NCI-H1436 treated with DMSO at 0.1 percent for 48 hours (cell line): ENCODE results near the gene CHD9.

Source experiments
- DNase-seq: peaks from one replicate; lab custom pipeline; 2025; lab: John Stamatoyannopoulos, UW

CHD9 gene

GRCh38 chr16:53372992-53373871 lies 318.4 kb downstream of the CHD9 start:
- DNase-seq, result no peak

DNA sequence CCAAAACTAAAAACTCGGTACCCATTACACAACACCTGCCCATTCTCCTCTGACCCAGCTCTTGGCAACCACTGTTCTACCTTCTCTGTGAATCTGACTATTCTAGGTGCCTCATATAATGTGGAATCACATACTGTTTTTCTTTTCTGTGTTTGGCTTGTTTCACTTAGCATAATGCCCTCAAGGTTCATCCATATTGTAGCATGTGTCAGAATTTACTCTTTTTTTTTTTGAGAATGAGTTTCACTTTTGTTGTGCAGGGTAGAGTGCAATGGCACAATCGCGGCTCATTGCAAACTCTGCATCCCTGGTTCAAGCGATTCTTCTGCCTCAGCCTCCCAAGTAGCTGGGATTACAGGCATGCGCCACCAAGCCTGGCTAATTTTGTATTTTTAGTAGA lies 320.0 kb downstream of the CHD9 start:
- no peak for DNase-seq

DNA sequence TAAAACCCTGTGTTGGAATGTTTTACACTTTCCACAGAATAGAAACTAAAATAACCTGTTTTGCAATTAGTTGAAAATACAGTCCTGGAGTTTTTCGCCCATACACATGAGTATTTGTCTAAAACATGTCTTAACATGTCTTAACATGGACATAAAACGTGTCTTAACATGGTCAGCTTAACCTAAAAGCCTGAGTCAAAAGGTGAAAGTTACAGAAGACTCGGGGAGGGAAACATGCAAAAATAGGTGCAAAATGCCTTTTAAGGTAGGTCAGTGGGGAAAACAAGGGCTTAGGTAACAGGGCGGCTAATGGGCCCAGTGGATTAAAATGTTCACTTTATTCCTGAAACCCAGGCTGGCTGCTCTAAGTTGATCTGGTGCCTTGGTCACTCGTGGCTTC lies 323.3 kb downstream of the CHD9 start:
- no peak for DNase-seq
